GOT3 (cell line): ENCODE results near the gene DBF4B.

Experiments used
- DNase-seq: peaks from one replicate; lab custom pipeline; 2025; ENCODE audit warnings: mixed read lengths; lab: John Stamatoyannopoulos, UW

Gene DBF4B

DNA sequence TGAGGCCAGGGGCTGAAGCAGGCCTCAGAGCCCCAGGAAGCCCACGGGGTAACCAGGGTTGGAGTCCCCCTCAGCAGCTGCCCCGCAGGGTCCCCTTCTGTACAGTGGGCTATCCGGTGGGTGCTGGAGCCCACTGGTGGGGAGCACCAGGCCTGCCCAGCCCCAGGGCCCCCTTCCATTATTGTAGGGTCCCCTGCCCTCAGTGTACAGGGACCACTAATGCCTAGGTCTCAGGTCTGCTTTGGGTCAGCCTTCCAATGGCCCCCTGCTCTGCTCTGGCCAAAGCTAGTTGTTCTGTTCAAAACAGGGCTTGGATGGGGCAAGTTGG is 51.4 kb downstream of the DBF4B start:
- no peak for DNase-seq

DNA sequence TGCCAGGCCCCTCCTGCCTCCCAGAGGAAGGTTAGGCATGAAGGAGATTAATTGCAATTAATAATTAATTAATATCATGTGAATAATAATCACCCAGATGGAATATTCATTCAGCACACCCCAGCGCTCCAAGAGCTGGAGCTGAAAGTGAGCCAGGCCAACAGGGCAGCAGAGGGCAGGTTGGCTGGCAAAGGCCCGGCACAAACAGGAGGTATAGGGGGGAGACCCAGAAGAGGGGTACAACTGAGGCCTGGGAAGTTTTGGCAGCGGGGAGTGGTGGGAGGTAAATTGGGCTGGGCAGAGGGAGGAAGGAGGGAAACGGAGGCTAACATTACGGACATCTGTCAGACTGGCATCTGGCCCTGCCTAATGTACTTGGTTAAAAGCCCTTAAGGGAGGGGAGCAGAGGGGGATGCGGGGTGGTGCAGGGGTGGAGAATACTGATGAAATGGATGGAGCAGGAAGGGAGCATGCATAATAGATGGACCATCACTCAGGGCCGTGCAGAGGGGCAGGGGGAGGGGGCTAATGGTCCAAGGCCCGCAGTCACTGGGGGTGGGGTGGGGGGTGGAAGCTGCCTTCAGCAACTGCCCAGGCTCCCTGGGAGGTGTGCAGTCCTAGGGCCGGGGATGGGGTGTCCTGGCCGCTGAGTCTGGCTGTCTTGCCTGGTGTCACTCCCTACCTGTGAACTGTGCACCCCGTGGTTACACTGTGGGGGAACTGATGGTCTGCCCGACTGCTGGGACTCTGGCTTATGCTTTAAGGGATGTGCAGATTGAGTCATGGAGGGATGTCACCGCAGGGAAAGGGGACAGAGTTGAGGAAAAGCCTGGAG is 52.2 kb downstream of the DBF4B start:
- no peak for DNase-seq

DNA sequence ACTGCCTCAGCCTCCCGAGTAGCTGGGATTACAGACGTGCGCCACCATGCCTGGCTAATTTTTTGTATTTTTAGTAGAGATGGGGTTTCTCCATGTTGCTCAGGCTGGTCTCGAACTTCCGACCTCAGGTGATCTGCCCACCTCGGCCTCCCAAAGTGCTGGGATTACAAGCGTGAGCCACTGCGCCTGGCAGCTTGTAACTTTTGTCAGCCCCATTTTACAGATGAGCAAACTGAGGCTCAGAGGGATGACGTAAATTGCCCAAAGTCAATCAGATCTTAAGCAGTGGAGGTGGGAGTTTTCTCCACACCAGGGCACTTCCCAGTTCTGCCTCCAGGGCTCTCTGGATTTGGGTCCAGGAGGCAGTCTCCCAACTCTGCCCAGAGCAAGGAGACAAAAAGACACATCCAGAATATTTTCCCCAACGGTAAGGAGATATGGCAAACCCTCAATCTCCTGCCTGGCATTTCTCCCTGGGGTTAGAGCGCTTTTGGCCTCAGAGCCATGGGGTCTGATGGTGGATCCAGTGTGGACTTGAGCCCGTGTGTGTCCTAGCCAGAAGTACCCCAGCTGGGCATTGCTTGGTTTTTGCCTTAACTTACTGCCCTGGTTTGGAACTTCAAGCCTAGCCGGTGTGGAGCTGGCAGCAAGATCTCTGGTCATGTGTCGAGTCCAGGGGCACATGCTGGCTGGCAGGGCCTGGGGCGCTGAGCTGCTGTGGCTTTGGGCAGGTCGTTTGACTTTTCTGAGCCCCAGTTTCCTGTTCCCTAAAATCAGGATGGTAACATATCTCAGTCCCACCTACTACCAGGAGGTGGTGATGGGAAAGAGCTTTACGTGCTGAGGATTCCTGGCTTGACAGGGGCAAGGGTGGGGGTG is 53.7 kb downstream of the DBF4B start:
- no peak for DNase-seq

DNA sequence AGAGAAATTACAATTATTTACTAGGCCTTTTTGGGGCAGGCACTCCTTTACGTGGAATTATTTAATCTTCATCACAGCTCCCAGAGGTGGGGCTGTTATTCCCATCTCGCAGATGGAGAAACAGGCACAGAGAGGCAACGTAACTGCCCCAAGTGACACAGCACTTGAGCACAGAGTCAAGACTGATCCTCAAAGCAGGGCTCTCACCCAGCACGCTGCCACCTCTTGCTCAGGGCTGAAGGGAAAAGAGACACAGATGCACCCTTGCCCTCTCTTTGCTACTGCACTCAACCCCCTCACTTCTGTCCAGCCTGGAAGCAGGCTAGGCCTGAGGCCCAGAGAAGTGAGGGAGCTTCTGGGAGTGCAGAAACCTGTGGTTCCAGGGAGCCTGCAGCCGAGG is 54.7 kb downstream of the DBF4B start:
- DNase-seq, result no peak

DNA sequence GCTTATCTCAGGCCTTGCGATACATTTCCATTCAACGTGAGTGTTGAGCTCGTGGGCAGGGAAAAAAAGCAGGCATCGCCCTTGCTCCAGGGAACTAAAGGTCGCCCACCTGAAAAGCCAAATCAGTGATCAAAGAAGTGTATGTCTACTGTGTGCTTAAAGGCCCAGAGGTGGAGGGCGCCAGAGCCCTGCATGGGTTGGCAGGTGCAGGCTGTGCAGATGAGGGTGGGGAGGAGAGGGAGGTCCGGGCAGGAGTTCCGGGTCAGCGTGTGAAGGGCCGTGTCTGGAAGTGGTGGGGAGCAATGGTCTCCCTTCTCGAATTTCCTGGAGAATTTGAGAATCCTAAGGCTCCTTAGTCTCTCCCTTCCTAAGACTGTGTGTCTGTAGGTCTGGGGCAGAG is 57.5 kb downstream of the DBF4B start:
- DNase-seq, result no peak

DNA sequence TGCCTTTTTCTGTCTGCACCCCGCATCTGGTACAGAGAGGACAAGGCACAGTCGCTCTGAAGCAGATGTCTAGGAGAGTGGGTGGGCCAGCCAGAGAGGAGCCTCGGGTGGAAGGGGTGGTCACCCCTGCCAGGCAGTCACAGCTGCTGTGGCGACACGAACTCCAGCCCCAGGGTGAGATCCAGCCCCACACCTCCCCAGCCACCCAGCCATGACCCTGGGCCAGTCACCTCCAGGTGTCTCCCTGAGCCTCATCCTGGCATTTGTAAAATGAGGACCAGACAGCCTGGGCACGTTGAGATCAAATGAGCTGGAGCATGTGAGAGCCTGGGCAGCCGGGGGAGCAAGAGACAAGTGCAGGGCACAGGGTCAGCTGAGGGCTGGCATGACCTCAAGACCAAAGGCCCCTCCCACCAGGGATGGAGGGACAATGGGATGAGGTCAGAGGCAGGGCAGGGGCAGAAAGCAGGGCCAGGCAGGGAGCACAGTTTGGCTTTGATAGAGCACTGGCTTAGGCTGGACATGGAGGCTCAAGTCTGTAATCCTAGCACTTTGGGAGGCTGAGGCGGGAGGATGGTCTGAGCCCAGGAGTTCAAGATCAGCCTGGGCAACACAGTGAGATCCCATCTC is 58.1 kb downstream of the DBF4B start:
- DNase-seq, result no peak

DNA sequence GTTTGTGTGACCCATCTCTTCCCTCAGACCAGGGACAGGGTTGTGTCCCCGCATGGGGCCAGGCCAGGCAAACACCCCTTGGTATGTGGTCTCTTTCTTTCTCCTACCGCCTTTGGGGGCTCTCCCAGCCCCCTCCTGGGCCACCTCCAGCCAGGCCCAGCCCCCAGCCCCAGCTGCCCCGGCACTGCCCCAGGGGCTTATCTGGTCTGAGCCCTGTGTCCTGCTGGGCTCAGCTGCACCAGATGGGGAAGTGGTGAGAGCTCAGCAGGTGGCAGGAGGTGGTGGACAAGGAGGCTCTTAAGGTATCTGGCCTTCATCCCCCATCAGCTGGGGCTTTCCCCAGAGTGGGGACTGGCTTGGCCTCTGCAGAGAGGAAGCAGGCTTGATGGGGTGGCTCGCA is 59.0 kb downstream of the DBF4B start:
- DNase-seq, result no peak

DNA sequence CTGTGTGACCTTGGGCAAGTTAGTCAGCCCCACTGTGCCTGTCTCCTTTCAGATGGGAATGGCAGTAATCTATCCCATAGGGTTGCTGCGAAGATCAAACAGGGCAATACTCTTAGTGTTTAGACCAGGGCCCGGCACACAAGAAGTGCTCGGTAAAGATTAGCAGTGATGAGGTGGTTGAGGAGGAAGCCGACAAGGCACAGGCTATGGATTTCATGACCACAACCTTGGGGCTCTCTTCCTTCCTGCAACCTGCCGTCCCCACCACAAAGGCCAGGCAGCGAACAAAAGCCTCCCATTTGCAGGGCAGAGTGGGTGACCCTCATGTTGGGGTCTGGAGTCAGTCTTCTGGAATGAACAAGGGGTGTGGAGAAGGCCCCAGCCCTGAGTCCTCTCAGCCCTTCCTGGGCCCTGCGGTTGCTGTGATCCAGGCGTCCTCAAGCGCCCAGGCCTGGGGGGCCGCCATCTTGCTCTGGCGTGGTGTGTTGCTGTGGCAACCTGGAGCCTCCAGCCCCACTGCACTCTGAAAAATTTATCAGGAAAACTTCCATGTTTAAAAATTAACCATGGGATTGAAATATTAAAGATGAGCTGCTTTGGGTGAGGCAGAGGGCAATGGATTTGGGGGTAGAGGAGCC is 60.2 kb downstream of the DBF4B start:
- DNase-seq, result no peak

DNA sequence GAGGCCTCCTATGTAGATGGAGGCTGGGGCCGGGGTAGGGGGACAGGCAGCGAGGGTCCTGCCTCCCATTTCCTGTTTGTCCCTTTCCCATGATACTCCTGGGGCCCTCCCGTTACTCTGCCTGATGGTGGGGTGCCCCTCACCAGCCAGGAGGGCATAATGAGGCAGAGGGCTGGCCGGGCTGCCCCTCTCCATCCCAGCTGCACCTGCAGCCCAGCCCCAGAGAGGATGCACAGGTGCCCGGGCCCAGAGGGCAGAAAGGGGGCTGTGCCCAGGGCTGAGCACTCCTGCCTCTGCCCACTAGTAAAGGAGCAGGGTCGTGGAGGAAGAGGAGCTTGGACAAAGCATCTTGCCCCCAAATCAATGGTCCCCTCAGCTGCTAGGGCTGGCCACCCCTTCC is 60.8 kb downstream of the DBF4B start:
- no peak for DNase-seq

DNA sequence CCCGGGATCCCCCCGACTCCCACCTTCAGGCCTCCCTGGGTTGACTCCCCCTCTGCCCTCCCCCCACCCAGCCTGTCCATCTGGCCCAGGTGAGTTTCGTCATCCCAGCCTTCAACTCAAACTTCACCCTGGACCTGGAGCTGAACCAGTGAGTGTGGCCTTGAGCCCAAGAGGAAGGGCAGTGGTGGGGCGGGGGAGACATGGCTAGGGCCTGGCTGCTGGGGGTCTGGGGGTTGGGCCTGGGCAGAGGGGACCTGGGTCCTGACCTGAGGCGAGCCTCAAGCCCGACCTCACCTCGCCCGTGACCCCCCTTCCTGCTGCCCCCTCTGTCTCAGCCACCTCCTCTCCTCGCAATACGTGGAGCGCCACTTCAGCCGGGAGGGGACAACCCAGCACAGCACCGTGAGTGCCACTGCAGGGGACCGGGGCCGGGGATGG is 61.2 kb downstream of the DBF4B start:
- DNase-seq, result no peak

DNA sequence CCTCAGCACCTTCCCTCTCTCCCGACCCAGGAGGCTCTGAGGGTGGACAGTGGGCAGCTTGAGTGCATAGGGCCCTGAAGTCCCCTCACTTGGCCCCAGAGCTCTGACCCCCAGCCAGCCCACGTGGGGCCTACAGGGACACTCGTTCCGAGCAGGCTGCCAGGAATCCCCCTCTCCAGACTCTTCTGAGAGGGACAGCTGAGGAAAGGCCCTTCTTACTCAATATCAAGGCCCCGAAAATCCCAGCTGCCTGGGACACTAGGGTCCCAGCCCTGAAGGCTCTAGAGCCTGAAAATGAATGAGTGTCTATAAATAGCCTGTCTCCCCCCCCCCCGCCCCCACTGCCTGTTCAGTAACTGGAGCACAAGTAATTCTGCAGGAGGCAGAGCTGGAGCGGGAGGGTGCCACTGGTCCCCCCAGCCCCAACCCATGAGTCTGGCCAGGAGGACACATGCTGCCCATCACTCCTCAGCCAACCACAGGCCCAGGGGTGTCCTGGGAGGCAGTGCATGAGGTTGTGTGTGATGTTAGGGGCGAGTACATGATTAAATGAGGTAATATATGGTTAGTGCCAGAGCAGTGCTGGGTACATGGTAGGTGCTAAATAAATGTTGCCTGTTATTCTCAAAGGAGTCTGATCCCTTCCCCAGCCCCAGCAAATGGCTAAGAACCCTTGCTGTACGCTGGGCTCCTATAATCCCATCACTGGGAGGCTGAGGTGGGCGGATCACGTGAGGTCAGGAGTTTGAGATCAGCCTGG is 61.9 kb downstream of the DBF4B start:
- no peak for DNase-seq

DNA sequence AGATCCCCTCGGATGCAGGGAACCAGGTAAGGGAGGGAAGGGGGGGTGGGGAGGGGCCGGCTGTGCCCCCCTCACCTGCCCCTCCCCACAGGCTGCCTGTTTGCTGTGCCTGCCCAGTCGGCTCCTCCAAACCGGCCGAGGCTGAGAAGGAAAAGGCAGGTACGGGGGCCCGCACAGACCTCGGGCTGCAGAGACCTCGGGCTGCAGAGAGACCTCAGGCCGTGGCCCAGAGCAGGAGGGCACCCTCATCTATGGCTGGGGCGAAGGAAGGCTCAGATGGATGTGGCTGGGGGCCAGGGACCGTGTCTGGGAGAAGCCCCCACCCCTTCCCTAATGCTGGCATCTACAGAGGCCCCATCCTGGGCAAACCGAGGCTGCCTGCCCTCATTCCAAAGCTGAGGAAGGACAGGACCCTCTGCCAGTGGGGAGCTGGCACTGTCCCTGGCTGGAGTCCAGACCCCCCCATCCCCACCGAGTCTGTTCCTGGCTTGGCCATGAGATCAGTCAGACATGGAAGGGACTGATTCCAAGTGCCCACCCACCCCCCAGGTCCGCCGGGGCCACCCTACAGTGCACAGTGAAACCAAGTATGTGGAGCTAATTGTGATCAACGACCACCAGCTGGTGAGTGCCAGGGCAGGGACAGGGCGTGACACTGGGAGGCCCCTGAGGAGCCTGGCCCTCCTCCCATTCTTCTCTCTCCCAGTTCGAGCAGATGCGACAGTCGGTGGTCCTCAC is 64.0 kb downstream of the DBF4B start:
- no peak for DNase-seq

DNA sequence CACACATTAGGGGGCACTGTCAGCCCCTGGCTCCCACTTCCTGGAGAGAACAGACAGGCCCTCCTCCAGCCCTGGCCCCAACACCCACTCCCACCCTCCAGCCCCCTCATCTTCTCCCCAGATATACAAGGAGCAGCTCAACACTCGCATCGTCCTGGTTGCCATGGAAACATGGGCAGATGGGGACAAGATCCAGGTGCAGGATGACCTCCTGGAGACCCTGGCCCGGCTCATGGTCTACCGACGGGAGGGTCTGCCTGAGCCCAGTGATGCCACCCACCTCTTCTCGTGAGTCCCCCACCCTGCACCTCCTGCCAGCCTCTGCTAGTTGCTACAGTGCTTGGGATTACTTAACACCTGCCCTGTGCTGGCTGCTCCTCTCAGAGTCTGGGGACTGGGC is 64.7 kb downstream of the DBF4B start:
- no peak for DNase-seq

DNA sequence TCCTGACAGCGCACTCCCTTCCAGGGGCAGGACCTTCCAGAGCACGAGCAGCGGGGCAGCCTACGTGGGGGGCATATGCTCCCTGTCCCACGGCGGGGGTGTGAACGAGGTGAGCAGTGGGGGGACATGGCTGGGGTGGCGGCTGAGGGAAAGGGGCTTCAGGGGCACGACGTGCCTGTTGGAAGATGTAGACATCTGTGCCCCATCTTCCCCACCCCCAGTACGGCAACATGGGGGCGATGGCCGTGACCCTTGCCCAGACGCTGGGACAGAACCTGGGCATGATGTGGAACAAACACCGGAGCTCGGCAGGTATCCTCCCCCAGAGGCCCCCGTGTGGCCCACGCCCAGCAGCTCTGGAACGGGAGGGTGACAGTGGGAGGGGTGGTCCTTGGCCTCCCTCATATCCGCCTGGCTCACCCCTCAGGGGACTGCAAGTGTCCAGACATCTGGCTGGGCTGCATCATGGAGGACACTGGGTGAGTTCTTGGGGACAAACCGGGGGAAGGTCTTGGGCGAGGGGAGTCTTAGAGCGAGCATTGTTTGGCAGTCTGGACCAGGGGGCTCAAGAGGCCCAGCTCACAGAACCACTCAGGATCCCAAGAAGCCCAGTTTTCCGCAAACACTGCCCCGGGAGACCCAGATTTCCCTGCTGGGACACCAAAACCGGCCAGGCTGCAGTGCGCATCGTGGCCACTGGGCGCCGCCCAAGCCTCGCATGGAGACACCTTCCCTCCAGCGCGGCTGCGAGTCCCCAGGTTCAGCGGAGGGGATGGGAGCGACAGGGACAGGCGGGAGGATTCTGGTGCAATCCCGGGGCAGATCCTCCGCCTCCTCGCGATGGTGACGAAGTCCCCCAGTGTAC is 66.0 kb downstream of the DBF4B start:
- peak; percentile 63 for DNase-seq

DNA sequence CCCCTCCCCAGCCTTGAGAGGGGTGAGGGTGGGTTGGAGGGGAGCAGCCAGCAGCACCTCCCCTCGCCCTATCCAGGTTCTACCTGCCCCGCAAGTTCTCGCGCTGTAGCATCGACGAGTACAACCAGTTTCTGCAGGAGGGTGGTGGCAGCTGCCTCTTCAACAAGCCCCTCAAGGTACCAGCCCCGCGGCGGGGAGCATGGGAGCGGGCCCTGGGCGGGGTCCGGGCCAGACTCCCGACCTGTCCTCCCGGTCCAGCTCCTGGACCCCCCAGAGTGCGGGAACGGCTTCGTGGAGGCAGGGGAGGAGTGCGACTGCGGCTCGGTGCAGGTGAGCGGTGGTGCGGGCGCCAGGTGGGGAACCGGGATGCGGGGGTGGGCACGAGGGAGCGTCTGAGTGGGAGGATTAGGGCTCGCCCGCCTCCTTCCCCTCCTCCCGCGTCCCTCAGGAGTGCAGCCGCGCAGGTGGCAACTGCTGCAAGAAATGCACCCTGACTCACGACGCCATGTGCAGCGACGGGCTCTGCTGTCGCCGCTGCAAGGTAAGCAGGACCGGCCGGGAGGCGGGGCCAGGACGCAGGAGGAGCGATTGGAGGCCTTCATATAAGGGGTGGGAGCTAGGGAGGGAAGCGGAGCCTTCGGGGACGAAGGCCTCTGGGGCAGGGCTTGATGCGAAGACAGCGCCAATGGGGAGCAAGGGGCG is 66.8 kb downstream of the DBF4B start:
- DNase-seq, result peak; percentile 85

DNA sequence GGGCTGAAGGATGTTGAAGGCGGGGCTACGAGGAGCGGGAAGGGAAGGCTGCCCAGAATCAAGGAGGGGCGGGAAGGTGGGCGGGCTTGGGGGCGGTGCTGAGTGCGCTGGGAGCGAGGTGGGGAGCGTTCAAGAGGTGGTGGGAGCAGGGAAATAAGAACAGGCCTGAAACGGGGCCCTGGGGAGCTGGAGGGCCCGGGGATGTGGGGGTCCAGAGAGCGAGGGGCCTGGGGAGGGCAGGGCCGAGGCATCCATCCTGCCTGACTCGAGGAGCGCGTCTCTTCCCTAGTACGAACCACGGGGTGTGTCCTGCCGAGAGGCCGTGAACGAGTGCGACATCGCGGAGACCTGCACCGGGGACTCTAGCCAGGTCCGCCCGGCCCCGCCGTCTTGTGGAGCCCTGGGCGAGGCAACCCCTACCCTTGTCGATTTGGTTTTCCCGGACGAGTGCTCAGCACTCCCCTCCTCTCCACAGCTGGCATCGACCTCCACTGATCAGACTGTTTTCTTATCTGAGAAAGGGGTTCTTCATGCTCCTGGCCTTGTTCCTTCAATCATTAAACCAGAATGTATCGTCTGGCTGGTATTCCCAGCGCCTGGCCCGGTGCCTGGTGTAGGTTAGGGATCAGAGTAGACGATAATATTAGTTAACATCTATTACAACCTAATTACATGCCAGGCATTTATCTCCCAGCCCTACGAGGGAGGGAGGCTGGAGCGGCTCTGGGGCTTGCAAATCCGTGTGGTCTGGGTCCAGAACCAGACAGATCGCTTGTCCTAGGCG is 67.6 kb downstream of the DBF4B start:
- no peak for DNase-seq

DNA sequence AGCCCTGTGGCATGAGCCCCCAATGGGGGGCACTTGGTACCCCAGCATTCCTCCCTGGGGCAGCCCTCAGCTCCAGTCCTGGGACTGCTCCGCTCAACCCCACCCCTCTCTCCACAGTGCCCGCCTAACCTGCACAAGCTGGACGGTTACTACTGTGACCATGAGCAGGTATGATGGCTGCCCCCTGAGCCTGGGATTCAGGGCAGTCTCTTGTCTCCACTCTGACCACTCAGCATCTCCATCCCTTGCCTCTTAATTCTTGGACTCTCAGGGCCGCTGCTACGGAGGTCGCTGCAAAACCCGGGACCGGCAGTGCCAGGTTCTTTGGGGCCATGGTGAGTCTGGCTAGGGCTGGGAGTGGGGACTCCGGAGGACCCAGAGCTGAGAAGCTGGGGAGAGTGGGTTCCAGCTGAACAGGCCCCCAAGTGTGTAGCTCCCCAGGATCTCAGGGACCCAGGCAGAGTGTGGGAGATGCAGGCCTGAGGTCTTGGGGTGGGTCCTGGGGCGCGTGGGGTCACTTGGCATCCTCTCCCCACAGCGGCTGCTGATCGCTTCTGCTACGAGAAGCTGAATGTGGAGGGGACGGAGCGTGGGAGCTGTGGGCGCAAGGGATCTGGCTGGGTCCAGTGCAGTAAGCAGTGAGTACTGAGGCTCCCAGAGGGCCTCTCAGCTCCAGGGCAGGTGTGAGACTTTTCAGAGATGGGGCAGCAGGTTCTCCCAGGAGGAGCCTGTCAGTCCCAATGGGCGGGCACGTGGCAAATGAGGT is 68.3 kb downstream of the DBF4B start:
- no peak for DNase-seq
